Activated naive CD4-positive, alpha-beta T cell treated with anti-CD3 and anti-CD28 coated beads, Interleukin-2, amount 50 U/mL, for 16 hours (primary cell): ENCODE data around the gene CERK.

Experiments
- DNase-seq: peaks from one replicate; pipeline ENCODE4 v3.0.0-alpha.2; 2020

The CERK gene

DNA sequence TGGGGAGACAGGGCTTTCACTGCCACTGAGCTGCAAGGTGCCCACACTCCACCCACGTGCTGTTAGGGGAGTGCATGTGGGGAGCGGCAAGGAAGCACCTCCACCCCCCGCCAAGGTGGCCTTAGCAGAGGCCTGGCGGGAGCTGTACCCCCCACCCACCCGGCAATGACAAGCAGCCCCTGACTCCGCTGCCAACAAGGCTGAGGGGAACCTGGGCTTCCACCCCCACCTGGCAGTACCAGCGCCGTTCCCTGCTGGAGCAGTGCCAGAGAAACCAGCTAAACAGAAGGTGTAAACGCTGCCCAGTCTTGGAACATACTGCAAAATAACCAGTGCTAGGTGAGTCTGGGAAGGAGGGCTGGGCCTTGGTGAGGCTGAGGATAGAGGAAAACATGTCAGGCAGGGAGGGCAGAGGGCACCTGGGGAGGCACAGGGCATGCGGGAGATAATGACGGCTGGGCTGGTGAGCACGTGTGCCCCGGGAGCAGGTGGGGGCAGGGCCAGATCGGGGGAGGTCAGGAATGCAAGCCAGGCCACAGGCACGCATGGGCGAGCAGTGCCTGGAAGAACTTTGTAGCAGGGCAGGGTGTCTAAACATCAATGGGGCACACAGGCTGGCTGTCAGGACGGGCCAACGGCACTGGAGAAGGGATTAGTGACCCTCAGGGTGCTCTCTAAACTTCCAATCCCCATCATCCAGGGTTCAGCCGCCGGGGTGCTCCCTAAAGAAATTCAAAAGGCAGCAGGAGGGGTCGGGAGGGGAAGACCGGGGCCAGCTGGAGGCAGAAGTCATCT is 6.6 kb downstream of the CERK start:
- DNase-seq = no peak

DNA sequence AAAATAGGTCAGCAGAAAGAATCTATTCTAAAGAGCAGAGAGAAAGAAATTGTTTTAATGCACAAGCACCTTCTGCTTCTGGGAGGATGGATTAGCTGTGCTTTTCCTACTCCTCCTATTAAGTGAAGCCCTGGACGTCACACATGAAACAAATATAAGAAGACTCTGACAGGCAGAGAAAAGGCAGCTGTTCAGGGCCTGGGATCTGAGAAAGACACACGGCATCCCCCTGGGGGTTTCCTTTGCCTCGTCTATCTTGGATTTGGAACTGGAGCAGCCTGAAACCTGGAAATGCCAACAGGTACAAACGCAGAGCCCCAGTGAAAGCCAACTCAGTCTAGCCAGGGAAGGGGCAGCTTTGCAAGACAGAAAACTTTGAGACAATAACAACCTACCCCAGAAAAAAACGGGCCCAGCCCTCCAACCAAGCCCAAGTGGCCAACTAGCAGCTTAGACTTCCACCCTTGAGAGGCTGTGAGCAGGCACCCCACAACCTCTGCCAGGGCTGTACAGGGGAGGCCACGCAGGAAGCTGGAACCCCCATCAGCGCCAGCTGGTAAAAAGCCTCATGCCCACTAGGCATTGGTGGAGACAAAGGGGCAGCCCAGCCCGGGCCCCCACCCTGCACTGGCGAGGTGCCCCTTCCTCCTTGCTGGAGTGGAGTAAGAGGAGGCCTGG is 7.3 kb downstream of the CERK start:
- no peak for DNase-seq

DNA sequence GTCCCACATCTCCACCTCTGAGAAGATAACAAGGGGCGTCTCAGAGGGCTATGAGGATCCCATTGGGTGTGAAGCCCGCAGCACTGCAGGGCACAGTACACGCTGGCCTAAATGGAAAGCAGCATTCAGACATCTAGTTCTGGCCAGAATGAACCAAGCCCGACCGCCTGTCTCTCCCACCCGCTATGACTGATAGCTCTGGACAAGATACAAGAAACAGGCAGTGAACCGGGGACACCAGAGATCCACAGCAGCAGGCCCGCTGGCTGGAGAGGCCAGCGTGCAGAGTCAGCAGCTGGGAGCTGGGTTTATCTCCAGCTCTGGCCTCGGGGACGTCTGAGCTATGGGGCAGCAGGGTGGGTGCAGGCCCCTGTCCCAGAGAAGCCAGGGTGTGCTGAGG is 9.6 kb downstream of the CERK start:
- DNase-seq = no peak

DNA sequence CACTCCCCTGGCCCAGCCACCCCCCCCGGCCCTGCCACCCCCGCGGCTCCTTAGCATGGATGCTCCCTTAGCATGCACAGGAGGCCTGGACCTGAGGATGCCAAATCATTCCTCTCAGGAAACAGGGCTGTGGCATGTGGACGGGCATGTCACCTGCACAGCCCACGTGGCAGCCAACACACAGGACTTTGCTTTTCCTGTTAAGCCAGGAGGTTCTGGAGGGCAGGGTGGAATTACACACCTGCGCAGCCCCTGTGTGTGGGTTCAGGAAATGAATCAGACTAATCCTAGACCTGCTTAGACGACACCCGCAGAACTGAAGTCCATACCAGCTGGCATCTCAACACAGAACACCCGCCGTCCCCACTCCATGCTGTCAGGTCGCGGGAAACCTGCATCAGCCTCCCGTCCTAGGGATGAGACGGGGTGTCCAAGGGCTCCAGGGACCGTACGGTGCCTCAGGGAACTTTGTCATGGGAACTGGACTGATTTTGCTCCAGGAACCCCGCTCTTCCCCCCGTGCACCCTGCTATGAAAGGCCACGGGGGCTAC is 10.2 kb downstream of the CERK start:
- DNase-seq = no peak

DNA sequence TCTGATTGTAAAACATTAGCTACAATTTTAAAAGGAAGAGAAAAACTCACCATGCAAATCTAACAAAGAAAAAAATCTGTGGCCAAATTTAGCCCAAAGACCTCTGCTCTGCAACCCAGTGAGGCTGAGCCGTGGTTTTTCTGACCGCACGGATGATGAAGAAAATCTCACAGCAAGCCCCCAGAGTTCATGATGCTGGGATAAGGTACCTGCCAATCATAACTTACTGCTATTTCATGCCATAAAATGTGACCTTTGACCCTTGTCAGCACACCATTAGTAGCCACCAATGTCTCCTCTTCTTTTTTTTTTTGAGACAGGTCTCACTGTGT is 11.1 kb downstream of the CERK start:
- DNase-seq = no peak

DNA sequence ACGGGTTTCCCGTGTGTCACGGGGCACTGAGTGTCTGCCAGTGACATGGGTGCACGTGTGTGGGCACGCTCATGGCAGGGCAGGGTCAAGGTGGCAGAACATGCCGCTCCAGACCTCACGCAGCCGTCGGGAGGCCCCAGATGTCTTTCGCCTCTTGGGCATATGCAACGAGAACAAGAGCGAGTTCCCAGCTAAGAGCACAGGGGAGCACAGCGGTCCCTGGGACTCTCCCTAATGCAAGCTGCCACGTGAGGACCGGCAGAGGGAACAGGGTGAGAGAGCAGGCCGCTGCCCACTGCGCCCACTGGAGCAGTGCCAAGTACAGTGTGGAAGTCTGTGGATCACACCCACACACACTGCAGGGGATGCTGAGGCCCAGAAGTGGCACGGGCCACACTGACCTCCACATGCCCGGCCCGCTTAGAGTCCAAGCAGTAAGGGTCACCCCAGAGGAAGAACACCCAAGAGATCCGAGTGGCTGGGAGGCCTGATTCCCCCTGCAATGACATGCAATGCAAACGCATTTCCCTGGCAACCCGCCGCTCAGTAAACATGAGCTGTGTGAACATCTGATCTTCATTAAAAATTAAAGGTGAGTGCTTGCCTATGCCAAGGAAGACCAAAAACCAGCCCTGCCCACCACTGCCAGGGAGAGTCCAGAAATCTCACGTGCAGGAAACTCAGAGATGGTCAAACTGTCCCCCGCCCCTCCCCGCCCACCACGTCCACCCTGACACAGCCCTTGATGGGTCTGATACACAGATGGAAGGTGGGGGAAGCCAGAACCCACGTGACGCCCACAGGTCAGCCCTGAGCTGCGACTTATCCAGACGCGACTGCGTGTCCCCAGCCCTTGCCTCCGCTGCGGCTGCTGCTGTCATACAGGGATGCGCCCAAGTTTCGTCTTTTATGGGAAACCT is 11.7 kb downstream of the CERK start:
- DNase-seq = no peak

DNA sequence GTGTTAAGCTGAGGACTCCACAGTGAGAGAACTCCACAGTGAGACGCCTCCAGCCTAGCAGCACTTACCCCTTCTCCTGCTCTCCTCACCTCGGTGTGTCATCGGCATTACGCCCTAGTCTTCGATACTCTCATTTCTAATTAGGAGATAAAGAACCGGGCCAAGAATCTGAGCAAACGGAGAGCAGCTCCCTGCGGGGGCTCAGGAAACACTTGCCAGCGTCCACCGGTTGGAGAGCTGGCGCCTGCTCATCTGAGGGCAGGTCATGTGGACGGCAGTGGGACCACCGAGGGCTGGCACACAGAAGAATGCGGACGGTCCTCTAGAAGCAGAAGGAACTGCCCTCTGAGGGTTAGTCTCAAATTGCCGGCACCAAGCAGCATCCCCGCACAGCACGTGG is 13.0 kb downstream of the CERK start:
- no peak for DNase-seq

DNA sequence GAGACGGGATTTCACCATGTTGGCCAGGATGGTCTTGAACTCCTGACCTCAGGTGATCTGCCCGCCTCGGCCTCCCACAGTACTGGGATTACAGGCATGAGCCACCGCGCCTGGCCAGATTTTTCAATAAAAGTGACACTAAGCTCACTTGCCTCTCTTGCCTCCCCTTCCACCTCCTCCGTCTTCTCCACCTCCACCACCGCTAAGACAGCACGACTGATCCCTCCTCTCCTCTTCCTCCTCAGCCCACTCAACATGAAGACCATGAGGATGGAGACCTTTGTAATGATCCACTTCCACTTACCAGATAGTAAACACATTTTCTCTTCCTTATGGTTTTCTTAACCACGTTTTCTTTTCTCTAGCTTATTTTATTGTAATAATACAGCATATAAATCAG is 14.2 kb downstream of the CERK start:
- no peak for DNase-seq

DNA sequence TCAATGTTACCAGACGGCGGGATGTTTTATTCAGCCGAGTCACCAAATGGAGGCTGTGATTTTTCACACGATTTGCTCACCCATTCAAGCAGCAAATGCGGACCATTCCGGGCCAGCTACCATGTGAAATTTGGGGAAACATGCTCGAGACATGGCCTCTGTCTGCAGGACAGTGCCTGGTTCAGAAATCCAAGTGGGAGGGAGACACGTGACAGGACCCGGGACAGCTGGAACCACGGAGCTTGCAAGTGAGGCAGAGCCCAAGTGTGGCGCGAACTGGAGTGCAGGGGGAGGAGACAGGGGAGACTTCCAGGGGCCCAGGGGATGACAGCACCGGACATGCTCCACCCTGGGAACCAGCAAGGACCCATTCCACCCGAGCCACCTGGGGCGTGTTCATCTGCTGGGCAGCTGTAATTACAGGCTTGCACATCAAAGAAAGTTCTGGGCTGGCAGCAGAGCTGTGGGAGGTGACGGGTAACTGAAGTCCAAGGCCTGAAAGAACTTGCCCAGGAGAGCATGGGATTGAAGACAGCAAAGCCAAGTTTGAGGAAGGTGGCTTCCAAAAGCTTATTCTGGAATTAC is 16.5 kb downstream of the CERK start:
- DNase-seq = no peak

DNA sequence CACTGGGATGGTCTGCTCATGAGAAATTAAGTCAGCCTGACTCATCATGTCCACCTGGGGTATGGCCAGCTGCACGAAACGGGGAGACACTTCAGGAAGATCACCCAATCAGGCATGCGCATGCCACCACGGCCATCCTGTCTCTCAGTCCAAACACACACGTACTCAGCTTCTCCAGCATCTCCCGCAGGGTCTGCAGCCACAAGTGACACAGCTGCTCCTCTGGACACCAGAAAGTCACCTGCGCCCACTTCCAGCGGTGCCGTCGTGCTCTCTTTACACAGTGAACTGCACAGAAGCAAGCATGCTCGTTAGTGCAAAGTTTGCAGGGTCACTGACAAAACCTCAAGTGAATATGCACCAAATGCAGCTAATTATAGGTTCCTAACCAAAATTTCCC is 18.1 kb downstream of the CERK start:
- no peak for DNase-seq

DNA sequence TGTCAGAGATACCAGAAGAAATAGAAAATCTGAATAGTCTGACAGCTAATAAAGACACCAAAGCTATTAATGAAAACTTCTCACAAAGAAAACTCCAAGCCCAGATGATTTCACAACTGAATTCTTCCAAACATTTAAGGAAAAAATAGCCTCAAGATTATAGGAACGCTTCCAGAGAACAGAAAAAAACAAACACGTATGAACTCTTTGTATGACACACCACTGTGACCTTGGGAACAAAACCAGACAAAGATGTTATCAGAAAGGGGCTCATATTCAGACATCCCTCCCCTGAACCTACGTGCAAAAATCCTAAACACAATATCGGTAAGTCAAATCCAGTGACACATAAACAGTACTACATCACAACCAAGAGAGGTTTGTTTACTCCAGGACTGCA is 23.5 kb downstream of the CERK start:
- DNase-seq = no peak

DNA sequence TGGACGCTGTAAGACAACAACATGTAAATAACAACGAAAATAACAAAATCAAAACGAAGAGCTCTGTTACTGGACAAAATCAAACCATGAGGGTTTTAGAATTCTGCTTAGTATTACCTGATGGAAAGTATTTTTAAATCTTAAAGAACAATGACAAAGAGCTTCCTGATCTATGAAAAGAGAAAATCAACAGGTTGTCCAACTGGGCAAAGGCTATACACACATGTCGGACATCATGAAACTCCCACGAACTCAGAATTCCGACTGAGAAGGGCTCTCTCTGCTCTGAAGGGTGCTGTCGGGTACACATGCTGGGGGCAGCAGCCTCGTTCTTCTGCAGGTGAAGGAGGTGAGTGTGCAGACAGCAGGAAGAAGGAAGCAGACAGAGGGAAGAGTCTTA is 25.8 kb downstream of the CERK start:
- no peak for DNase-seq

DNA sequence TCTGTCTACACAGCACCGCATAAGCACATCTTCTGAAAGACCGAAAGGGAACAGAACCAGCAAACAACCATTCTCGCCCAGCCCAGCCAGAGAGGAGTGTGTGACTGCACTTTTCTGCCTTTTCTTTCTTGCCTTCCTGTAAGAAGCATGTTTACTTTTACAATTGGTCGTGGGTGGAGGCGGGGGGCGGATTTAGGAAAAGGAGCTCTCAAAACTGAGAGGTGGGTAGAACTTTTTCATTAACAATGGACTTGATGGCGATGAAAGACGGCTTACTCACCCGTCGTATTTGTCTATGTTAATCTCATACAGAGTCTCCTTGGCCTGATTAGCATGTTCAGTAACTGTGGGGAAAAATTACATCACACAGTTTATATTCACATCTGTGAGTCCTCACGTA is 27.2 kb downstream of the CERK start:
- DNase-seq = no peak

DNA sequence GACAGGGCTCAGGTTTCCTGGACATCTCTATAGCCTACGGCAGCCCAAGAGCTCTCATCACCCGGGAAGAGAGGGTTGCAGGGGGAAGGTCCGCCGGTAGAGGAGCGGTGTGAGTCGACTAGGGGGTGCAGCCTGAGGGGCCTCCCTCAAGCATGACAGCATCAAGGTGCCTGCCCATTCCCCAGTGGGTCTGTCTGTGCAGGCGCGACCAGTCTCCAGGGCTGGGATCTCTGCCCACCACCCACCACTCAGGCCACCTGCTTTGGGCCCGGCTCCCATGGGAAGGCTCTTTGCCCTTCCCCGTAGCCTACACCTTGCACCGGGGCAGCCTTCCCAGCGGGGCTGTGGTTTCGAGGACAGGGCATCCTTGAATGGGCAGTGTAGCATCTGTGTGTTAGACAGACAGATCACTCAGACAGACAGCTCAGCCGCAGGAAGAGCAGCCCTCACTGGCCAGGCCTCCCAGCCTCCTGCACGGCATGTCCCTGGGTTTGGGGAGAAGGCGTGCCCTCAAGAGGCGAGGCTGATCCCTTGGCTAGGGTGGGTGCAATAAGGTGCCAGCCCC is 29.2 kb downstream of the CERK start:
- DNase-seq = no peak

DNA sequence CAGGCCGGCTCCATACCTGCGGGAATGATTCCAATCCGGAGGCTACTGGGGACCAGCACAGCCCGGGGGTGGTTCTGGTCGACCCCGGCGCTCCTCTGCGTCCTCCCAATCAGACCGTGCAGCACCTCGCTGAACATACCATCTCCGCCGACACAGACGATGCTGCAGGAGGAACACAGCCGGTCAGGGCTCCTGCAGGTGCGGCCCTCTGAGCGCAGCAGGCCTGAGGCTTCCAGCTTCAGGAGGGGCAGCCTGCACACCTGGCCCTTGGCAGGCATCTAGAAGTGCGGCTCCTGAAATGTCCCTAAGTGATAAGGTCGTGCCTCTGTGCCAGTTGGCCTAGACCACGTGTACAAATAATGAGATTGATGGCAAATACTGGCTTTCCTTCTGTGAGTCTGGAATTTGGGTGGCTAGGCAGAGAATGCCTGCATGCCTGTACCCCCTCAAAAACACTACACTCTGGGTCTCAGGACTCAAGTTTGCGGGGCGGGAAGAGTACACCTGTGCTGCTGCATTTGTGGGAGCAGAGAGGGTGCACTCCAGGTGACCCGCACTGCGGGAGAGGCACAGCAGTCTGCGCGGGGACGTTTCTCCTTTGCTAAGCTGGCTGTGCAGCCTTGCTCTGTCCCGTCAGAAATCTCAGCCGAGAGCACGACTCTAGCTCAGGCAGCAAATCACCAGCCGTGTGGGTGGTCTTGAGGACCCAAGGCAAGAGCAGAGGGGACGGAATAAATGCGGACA is 30.1 kb downstream of the CERK start:
- DNase-seq = no peak

DNA sequence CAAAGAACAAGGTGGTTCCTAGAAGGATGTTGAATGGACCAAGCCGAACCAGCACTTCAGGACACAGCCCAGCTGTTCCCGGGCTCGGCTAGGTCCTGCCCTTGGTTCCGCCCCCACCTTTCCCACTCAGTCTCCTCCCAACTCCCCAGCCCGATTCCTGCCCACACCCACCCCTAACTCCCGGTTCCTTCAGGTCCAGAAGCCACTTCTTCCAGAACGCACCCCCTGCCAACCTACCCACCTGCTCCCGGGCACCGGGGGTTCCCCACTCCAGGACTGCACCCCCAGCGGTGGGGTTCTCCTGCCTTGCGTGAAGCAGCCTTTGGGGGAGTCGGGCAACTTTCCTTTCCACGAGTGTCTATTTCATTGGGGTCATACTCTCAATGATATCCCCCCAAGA is 30.7 kb downstream of the CERK start:
- DNase-seq = no peak

DNA sequence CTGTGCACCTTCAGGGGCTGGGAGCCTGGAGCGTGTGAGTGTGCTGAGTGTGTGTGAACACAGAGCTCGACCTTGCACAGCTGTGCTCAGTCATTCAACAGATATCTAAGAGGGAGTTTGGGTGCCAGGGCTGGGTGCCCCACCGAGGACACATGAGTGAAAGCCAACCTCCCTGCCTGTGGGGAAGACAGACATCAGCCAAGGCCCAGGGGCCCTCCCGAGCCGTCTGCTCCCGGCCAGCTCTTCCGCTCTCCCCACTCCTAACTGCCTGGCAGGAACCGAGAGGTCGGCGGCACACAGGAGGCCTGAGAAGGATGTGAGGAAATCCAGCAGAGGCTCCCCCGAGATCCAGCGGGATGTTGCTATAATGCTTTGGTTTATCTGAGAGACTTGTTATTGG is 32.0 kb downstream of the CERK start:
- no peak for DNase-seq

DNA sequence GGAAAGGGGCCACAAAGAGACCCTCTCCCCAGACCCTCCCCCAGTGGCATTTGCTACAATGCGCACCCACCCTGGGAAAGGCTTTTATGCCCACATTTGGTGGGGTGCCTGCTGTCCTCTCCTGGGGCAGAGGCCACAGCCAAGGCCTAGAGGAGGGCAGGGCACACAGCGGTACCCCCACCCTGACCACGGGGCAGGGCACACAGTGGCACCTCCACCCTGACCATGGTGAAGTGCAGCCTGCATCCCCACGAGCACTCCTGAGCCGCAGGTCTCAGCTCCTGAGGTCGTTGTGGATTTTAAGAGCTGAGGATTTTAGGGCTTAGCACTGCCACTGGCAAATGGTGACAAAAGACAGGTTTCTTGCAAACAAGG is 34.1 kb downstream of the CERK start:
- no peak for DNase-seq

DNA sequence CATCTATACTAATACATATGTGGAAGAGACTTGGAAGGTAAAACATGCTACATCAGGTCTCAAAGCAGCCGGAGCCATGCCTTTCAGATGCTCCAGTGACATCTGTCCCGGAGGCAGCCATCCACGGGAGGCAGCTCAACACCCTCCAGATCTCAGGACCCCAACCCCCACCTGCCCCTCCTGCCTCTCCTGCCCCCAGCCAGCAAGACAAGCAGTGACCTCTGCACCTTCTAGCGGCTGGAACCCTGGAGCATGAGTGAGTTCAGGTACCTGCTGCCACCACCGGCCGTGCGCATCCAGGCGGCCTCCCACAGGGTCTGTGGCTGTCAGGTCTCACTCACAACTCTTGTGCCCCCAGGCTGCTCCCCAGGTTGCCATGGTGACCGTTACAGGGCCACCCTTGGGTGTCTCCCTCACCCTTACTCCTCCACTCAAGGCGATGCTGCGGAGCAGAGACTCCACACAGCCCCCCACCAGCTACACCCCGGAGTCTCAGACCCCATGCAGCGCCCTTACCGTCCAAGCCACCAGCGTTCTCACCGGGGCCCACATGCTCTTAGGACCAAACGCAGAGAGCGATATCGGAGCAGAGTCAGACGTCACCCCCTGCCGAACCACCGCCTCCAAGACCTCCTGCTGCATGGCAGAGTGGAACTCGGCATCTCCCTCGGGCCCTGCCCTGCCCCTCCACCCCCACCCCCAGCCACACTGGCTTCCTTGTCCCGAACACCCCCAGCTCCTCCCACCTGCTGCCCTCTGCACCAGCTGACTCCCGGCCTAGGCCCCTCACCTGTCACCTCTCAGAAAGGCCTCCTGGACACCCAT is 34.7 kb downstream of the CERK start:
- DNase-seq = no peak

DNA sequence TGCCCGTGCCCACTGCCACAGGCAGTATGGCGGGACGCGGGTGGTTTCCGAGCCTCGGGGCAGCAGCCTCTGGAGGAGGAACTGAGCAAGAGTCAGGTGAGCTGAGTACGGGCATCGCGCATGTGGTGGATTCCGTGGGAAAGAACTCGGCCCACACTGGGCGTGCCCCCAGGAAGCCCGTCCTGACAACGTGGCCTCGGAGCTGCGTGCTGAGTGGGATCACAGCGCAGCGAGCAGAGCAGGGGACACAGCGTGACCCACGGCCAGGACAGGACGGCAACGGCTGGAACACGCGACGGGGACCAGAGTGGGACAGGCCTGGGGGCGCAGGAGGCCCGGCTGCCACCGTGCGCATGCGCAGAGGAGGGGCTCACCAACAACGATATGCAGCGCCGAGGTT is 36.8 kb downstream of the CERK start:
- no peak for DNase-seq

DNA sequence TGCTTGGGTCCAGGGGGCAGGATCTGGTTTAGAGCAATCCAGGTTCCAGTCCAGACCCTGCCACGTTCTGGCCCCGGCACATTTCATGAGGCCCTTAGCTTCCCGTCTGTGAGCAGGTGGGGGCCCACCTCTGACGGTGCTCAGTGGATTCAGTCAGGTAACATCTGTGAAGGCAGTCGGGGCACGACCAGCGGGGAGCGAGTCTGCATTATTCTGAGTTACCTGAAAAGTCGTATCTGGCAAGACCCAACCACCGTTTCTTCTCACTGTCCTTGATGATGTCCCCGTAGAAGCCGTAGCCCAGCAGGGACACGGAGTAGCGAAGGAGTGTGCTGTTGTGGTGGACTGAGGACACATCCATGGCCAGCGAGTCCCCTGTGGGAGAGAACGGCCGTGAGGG is 39.0 kb downstream of the CERK start:
- DNase-seq = no peak
